PFSK-1 (cell line): ENCODE results near the gene ESM1.

Experiments
- FOXP2 ChIP-seq: optimal IDR thresholded peaks from 2 replicates; pipeline ENCODE3; 2011; ENCODE audit warnings: borderline replicate concordance, control low read depth, inconsistent platforms; ENCODE audit not compliant: insufficient read depth; ENCODE audit errors: extremely low read length, extremely low read depth
- POLR2AphosphoS5 ChIP-seq: IDR thresholded peaks from 2 replicates; pipeline ENCODE4 v1.6.1; 2012; ENCODE audit warnings: low read depth, mild to moderate bottlenecking, control low read depth, low read length, moderate library complexity
- REST ChIP-seq, 2 experiments: IDR thresholded peaks; 2 replicates each; pipeline versions ENCODE4 v1.6.1 to v1.8.0; 2011 to 2012; ENCODE audit warnings: low read depth in 2 of 2, low read length in 2 of 2, control low read depth in 1 of 2, inconsistent platforms in 1 of 2, mild to moderate bottlenecking in 1 of 2, moderate library complexity in 1 of 2; ENCODE audit not compliant: insufficient read depth in 1 of 2
- SIN3A ChIP-seq: IDR thresholded peaks from 2 replicates; pipeline ENCODE4 v1.6.1; 2012; ENCODE audit warnings: mild to moderate bottlenecking, low read length, moderate library complexity, borderline replicate concordance; ENCODE audit not compliant: insufficient read depth
- TAF1 ChIP-seq: IDR thresholded peaks from 2 replicates; pipeline ENCODE4 v1.6.1; 2012; ENCODE audit warnings: low read length, control low read depth, borderline replicate concordance; ENCODE audit not compliant: insufficient read depth

Gene ESM1

GRCh38 chr5:54947187-54947586, 38.2 kb downstream of the ESM1 start:
- TF ChIP-seq SIN3A (no peak), FOXP2 (no peak), TAF1 (no peak), POLR2AphosphoS5 (no peak), REST (IDR thresholded peaks at IDR 0.05; ENCODE audit: insufficient read depth in 1 of 2, low read depth in 2 of 2, low read length in 2 of 2) (no peak)

- TF ChIP-seq POLR2AphosphoS5 = no peak
- TF ChIP-seq SIN3A = no peak
- TF ChIP-seq TAF1 = no peak
- no peak for TF ChIP-seq REST (IDR thresholded peaks at IDR 0.05; ENCODE audit: insufficient read depth in 1 of 2, low read depth in 2 of 2, low read length in 2 of 2)
- no peak for TF ChIP-seq FOXP2
These were observed 39.0 kb downstream of the ESM1 start for GRCh38 chr5:54946306-54946819.

GRCh38 chr5:54944364-54944763, 41.0 kb downstream of the ESM1 start:
- TF ChIP-seq TAF1 = no peak
- no peak for TF ChIP-seq FOXP2
- no peak for TF ChIP-seq SIN3A
- no peak for TF ChIP-seq REST (IDR thresholded peaks at IDR 0.05; ENCODE audit: insufficient read depth in 1 of 2, low read depth in 2 of 2, low read length in 2 of 2)
- TF ChIP-seq POLR2AphosphoS5 = no peak

- TF ChIP-seq FOXP2 (no peak), SIN3A (no peak), POLR2AphosphoS5 (no peak), TAF1 (no peak), REST (IDR thresholded peaks at IDR 0.05; ENCODE audit: insufficient read depth in 1 of 2, low read depth in 2 of 2, low read length in 2 of 2) (no peak)
These were observed 43.2 kb downstream of the ESM1 start for GRCh38 chr5:54942064-54942778.

DNA sequence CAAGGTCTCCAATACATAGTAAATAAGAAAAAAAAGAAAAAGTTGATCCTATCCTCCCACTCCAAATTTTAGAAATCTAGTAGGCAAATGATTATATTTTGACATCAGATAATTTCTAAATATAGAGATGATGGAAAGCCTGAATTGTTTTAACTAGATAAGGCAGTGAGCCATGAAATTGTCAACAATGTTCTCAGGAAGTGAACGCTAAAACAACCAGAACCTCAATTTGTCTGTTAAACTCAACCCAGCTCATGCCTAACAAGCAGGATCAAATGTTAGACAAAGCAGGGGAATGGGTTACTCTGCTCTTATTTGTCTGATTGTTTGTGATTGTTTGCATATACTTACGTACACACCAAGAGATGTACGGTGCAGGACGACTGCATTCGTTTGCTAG, 49.2 kb downstream of the ESM1 start:
- no peak for TF ChIP-seq SIN3A
